Subcutaneous abdominal adipose tissue (tissue), 5 donors: Measurements from ENCODE around the gene GAS7.

Experiments
- H3K27ac ChIP-seq: one replicate; pipeline ENCODE4 v1.7.0; 2013; ENCODE audit warnings: low read depth, mild to moderate bottlenecking, inconsistent platforms, low read length, moderate library complexity
- H3K27me3 ChIP-seq, 5 donors: one replicate each; pipeline ENCODE4 v1.7.0; 2013; ENCODE audit warnings: low read length in 5 of 5, inconsistent platforms in 1 of 5; ENCODE audit not compliant: control insufficient read depth in 5 of 5, insufficient read depth in 4 of 5
- H3K36me3 ChIP-seq, 5 donors: one replicate each; pipeline ENCODE4 v1.7.0; 2013; ENCODE audit warnings: low read length in 5 of 5; ENCODE audit not compliant: control insufficient read depth in 5 of 5, insufficient read depth in 5 of 5
- H3K4me1 ChIP-seq, 5 donors: one replicate each; pipeline ENCODE4 v1.7.0; 2013; ENCODE audit warnings: low read length in 5 of 5, mild to moderate bottlenecking in 3 of 5, moderate library complexity in 1 of 5; ENCODE audit not compliant: control insufficient read depth in 5 of 5, insufficient read depth in 5 of 5
- H3K4me3 ChIP-seq, 5 donors: one replicate each; pipeline ENCODE4 v1.7.0; 2013; ENCODE audit warnings: low read length in 5 of 5, low read depth in 1 of 5
- H3K9ac ChIP-seq, 5 donors: one replicate each; pipeline ENCODE4 v1.7.0; 2013; ENCODE audit warnings: low read length in 5 of 5, mild to moderate bottlenecking in 4 of 5, moderate library complexity in 3 of 5
- H3K9me3 ChIP-seq, 5 donors: one replicate each; pipeline ENCODE4 v1.7.0; 2013; ENCODE audit warnings: low read length in 5 of 5; ENCODE audit not compliant: control insufficient read depth in 5 of 5
- donor health status: healthy.
- donor health status: healthy.
- donor health status: healthy.
- donor health status: healthy.
- donor health status: healthy.

Gene GAS7

DNA sequence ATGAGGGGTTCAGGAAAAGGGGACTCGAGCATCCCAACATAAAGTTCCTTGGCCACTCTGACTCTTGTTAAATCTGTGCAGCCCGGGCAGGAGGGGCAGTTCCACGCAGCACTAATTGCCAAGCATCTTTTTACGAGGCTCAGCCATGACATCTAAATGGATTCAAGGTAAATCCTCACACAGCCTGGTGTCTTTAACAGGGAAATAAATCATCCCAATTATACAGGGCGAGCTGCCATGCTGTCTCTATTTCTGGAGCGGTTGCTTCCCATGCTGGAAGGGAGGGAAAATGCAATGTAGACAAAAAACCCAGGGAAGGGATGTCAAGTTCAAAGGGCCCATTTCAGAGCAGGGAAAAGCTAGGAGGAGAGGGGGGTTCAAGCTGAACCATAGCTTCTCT, 110.0 kb downstream of the GAS7 start:
- H3K27ac ChIP-seq, result no peak overlapping the region
- H3K27me3 ChIP-seq, result peaks cover 0 to 6% (median 0%) of the 10 kb centered on the region in 5 donors
- H3K9ac ChIP-seq, result no peak overlapping the region
- no peaks in the 10 kb centered on the region for H3K36me3 ChIP-seq
- no peak overlapping the region for H3K4me3 ChIP-seq
- H3K4me1 ChIP-seq, result peaks cover 0 to 24% (median 5%) of the 10 kb centered on the region in 5 donors
- peaks cover 2 to 13% (median 11%) of the 10 kb centered on the region in 5 donors for H3K9me3 ChIP-seq

DNA sequence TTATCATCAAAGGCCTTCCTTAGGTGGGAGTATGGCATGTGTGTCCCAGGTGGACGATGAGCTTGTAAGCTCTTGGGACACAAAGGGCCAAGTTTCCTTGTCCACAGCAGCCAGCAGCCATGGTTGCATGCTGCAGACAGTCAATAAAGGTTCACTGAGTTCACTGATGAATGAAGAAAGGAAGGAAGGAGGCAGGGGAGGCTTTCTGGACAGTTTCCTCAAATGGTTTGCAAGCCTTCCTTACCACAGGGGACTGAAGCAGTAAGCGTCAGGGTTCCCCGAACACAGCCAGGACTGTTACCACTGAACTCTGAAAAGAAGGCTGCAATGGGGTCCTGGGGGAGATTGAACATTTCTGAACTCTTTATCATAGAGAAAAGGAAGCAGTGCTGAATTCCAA, 111.1 kb downstream of the GAS7 start:
- Histone ChIP-seq H3K36me3 (no peaks in the 10 kb centered on the region), H3K9me3 (peaks cover 0 to 11% (median 8%) of the 10 kb centered on the region in 5 donors), H3K4me1 (peaks cover 0 to 24% (median 5%) of the 10 kb centered on the region in 5 donors), H3K9ac (no peak overlapping the region), H3K27ac (no peak overlapping the region), H3K4me3 (no peak overlapping the region), H3K27me3 (peaks cover 0 to 4% (median 0%) of the 10 kb centered on the region in 5 donors)

DNA sequence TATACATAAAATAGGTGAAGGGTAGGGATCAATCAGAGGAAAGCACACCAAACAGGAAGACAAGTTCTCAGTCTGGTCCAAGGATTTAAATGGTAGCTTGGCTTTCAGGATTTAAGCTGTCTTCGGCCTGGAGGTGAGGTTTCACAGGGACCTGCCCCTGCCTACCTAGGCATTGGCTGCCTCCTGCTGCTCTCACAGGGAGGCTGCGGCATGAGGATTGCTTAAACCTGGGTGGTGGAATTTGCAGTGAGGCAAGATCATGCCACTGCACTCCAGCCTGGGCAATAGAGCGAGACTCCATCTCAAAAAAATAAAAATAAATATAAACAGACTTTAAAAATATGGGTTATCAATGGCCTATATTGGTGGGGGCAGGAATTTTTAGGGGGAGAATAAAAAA, 114.5 kb downstream of the GAS7 start:
- Histone ChIP-seq H3K27me3 (peaks cover 0 to 4% (median 0%) of the 10 kb centered on the region in 5 donors), H3K9ac (no peak overlapping the region), H3K9me3 (peaks cover 0 to 11% (median 6%) of the 10 kb centered on the region in 5 donors), H3K36me3 (no peaks in the 10 kb centered on the region), H3K4me3 (no peak overlapping the region), H3K27ac (no peak overlapping the region), H3K4me1 (peaks cover 0 to 24% (median 5%) of the 10 kb centered on the region in 5 donors)

DNA sequence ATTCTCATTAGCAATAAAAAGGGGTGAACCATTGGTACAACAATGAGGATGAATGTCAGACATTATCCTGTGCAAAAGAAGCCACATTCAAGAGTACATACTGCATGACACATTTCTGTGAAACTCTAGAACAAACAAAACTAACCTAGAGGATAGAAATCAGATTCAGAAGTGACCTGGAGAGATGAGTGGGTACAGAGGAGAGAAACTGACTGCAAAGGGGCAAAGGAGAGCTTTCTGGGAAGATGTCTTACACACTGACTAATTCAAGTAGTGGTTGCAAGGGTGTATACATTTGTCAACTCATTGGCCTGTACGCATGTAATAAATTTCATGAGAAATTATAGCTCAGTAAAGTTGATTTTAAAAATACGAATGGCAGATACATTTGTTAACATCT, 115.6 kb downstream of the GAS7 start:
- Histone ChIP-seq H3K4me1 (peaks cover 0 to 20% (median 5%) of the 10 kb centered on the region in 5 donors), H3K9me3 (peaks cover 0 to 15% (median 8%) of the 10 kb centered on the region in 5 donors), H3K27ac (no peak overlapping the region), H3K36me3 (no peaks in the 10 kb centered on the region), H3K9ac (no peak overlapping the region), H3K4me3 (no peak overlapping the region), H3K27me3 (peaks cover 0 to 4% (median 0%) of the 10 kb centered on the region in 5 donors)

DNA sequence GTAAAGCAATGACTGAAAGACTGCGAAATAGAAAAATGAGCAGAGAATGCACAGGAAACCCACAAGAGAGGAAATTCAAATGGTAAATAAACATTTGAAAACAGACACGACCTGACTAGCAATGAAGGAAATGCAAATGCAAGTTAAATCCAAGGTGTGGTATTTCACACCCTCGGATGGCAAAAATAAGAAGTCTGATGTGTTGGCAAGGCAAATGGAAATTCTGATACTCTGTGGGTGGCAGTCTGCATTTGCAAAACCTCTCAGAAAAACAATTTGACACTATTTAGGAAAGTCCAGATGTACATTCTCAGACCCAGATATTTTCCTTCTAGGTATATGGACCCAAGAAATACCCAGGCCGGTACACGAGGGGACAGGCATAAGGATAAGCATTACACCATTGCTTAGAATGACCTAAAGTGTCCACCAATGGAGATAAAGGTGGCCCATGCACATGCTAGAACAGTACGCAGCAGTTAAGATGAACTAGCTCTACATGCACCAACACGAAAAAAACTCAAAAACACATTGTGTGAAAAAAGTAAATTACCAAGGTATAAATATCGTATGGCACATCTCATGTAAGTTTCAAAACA, 116.7 kb downstream of the GAS7 start:
- H3K27me3 ChIP-seq, result peaks cover 0 to 4% (median 0%) of the 10 kb centered on the region in 5 donors
- no peak overlapping the region for H3K27ac ChIP-seq
- no peak overlapping the region for H3K4me3 ChIP-seq
- H3K9me3 ChIP-seq, result peaks cover 0 to 22% (median 13%) of the 10 kb centered on the region in 5 donors
- H3K4me1 ChIP-seq, result peaks cover 0 to 8% (median under 1%) of the 10 kb centered on the region in 5 donors
- no peaks in the 10 kb centered on the region for H3K36me3 ChIP-seq
- H3K9ac ChIP-seq, result no peak overlapping the region

DNA sequence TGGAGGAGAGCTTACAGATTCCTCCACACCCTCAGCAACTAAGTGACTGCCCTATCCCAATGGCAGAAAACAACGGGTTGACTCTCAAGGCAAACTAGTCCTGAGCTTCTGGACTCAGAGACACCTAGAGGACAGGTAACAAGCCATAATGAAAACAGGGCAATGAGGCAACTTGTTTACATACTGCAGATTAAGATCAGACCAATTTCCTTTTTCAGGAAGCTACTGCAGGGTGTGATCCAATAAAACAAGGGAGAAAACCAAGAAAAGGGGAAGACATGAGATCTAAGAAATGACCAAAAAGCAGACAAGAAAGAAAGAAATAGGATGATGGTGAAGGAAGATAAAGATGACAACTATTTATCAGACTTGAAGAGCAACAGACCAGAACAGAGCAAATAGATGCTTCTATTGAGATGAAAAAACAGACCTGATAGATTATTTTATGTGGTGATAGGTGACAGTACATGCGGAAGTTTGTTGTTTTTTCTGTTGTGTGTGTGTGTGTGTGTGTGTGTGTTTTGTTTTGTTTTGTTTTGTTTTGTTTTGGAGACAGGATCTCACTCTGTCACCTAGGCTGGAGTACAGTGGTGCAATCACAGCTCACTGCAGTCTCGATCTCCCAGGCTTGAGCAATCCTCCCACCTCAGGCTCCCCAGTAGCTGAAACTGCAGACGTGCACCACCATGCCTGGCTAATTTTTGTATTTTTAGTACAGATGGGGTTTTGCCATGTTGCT, 120.7 kb downstream of the GAS7 start:
- H3K4me3 ChIP-seq, result peak overlapping the region in 1 of 5 donors; percentile 16
- no peaks in the 10 kb centered on the region for H3K36me3 ChIP-seq
- H3K27me3 ChIP-seq, result peaks cover 0 to 7% (median 0%) of the 10 kb centered on the region in 5 donors
- peaks cover 0 to 12% (median 7%) of the 10 kb centered on the region in 5 donors for H3K9me3 ChIP-seq
- H3K9ac ChIP-seq, result no peak overlapping the region
- no peak overlapping the region for H3K27ac ChIP-seq
- H3K4me1 ChIP-seq, result no peaks in the 10 kb centered on the region

DNA sequence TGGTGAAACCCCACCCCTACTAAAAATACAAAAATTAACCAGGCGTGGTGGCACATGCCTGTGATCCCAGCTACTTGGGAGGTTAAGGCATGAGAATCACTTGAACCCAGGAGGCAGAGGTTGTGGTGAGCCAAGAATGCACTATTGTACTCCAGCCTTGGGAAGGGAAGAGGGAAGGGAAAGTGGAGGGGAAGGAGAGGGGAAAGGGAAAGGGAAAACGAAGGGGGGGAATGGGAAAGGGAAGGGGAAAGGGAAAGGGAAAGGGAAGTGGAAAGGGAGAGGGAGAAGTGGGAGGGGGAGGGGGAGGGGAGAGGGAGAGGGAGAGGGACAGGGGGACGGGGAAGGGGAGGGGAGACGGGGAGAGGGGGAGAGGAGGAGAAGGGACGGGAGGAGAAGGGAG, 122.5 kb downstream of the GAS7 start:
- no peak overlapping the region for H3K9ac ChIP-seq
- no peak overlapping the region for H3K27ac ChIP-seq
- H3K9me3 ChIP-seq, result peaks cover 0 to 11% (median 7%) of the 10 kb centered on the region in 5 donors
- H3K36me3 ChIP-seq, result no peaks in the 10 kb centered on the region
- no peak overlapping the region for H3K4me3 ChIP-seq
- peaks cover 0 to 7% (median 3%) of the 10 kb centered on the region in 5 donors for H3K27me3 ChIP-seq
- H3K4me1 ChIP-seq, result no peaks in the 10 kb centered on the region

DNA sequence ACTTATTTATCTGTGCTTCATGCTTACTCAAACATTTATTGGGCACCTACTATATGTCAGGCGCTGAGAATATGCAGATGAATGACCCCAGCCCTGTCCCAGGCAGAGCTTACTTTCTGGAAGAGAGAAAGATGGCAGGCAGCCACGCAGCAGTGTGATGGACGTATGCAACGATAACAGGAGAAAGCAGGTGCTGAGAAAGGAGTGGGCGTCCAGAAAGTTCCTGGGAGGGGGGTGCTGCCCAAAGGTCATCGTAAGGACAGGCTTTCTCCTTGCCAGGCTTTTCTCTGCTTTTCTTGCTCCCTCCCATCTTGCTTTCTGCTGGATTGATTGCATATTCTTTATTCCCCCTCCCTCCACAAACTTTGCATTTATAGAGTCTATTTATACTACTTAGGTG, 124.5 kb downstream of the GAS7 start:
- Histone ChIP-seq H3K36me3 (no peaks in the 10 kb centered on the region), H3K9me3 (peaks cover 0 to 11% (median 7%) of the 10 kb centered on the region in 5 donors), H3K27ac (no peak overlapping the region), H3K4me3 (no peak overlapping the region), H3K4me1 (peaks cover 0 to 6% (median 0%) of the 10 kb centered on the region in 5 donors), H3K9ac (no peak overlapping the region), H3K27me3 (peaks cover 0 to 7% (median 3%) of the 10 kb centered on the region in 5 donors)

DNA sequence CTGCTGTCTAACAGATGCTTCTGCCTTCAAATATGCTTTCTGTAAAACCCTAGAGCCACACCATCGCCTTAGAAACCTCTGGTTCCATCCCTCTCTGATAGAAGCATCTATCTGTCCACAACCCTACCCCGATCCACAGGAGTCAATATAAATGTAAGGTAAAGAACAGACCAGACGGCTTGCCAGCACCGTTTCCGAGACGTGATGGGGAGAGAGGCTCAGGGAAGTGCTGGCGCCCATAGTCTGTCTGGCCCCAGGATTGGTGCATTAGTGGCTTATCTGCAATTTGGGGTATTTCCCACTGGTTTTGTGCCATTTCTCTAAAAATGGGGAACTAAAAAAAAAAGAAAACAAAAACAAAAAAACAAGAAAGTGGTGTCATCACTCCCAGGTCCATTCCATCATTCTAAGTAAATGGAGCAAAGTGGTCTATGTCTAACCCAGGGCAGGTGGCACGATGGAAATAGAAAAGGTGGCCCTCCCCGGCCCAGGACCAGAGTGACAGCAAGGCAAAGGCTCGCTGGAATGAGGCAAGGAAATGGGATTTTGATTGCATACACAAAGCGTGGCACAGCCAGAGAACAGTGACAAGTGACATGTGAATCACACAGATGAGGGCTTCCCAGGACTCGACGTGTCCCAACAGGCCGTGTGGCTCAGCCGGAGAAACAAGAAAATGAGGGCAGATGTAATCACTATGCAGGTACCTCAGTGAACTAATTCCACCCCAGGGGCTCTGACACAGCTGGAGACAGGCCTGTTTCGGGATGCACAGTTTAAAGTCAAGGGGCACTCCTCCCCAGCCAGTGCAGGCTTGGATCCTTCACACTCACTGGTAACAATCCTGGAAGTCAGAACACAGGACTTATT, 125.6 kb downstream of the GAS7 start:
- H3K4me1 ChIP-seq, result peaks cover 0 to 9% (median 0%) of the 10 kb centered on the region in 5 donors
- H3K27ac ChIP-seq, result no peak overlapping the region
- H3K27me3 ChIP-seq, result peaks cover 0 to 7% (median 3%) of the 10 kb centered on the region in 5 donors
- H3K4me3 ChIP-seq, result no peak overlapping the region
- no peaks in the 10 kb centered on the region for H3K36me3 ChIP-seq
- H3K9ac ChIP-seq, result no peak overlapping the region
- H3K9me3 ChIP-seq, result peaks cover 0 to 7% (median 6%) of the 10 kb centered on the region in 5 donors
